ENCODE data around the gene YPEL3.

Gene YPEL3

GRCh38 chr16:30075503-30076275, 20.3 kb downstream of the YPEL3 start, which contains the start of gene PPP4C:
PPP4C (plus strand) TSS chr16:30075994; CDS start chr16:30076378, 384 bp downstream.
- Mint-ChIP-seq H3K4me1 (peaks cover 25% of the 10 kb centered on the region), H3K27ac (peak within 1 kb of the TSS; percentile 96), H3K36me3 (ENCODE audit: low read depth) (peaks cover 57% of the 10 kb centered on the region), H3K27me3 (ENCODE audit: low read depth, poor library complexity) (no peaks in the 10 kb centered on the region), H3K4me3 (peak within 1 kb of the TSS; percentile 93), H3K9me3 (no peaks in the 10 kb centered on the region)
- TF ChIP-seq, protein P1, sequence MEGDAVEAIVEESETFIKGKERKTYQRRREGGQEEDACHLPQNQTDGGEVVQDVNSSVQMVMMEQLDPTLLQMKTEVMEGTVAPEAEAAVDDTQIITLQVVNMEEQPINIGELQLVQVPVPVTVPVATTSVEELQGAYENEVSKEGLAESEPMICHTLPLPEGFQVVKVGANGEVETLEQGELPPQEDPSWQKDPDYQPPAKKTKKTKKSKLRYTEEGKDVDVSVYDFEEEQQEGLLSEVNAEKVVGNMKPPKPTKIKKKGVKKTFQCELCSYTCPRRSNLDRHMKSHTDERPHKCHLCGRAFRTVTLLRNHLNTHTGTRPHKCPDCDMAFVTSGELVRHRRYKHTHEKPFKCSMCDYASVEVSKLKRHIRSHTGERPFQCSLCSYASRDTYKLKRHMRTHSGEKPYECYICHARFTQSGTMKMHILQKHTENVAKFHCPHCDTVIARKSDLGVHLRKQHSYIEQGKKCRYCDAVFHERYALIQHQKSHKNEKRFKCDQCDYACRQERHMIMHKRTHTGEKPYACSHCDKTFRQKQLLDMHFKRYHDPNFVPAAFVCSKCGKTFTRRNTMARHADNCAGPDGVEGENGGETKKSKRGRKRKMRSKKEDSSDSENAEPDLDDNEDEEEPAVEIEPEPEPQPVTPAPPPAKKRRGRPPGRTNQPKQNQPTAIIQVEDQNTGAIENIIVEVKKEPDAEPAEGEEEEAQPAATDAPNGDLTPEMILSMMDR (IDR thresholded peaks at IDR 0.05) = no peak
- DNase-seq = peak; percentile 94

- Mint-ChIP-seq H3K4me3 (peak overlapping the region; percentile 10), H3K36me3 (ENCODE audit: low read depth) (peaks cover 66% of the 10 kb centered on the region), H3K4me1 (peaks cover 39% of the 10 kb centered on the region), H3K27ac (peak overlapping the region; percentile 93), H3K27me3 (ENCODE audit: low read depth, poor library complexity) (no peaks in the 10 kb centered on the region), H3K9me3 (no peaks in the 10 kb centered on the region)
- DNase-seq = no peak
- TF ChIP-seq, protein P1 (IDR thresholded peaks at IDR 0.05) = no peak
These were observed 25.5 kb downstream of the YPEL3 start for GRCh38 chr16:30070490-30070889.

DNA sequence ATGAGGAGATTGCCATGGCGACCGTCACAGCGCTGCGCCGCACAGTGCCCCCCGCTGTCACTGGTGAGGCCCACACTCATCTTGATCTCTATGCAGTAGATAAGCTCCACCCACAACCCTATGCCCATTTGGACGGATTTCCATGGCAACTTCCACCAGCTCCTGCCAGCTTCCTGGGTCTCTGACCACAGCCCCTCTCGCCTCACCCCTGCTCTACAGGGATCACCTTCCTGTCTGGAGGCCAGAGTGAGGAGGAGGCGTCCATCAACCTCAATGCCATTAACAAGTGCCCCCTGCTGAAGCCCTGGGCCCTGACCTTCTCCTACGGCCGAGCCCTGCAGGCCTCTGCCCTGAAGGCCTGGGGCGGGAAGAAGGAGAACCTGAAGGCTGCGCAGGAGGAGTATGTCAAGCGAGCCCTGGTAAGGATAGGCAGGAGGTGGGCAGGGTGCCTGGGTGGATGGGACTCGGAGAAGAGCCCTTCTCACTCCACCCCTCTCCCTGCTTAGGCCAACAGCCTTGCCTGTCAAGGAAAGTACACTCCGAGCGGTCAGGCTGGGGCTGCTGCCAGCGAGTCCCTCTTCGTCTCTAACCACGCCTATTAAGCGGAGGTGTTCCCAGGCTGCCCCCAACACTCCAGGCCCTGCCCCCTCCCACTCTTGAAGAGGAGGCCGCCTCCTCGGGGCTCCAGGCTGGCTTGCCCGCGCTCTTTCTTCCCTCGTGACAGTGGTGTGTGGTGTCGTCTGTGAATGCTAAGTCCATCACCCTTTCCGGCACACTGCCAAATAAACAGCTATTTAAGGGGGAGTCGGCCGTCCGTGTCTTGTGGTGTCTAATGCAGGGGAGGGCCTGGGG, 26.2 kb downstream of the YPEL3 start:
- no peaks in the 10 kb centered on the region for H3K27me3 Mint-ChIP-seq (ENCODE audit: low read depth, poor library complexity)
- H3K4me1 Mint-ChIP-seq = peaks cover 39% of the 10 kb centered on the region
- peaks cover 66% of the 10 kb centered on the region for H3K36me3 Mint-ChIP-seq (ENCODE audit: low read depth)
- no peaks in the 10 kb centered on the region for H3K9me3 Mint-ChIP-seq
- peak overlapping the region; percentile 93 for H3K27ac Mint-ChIP-seq
- no peak for DNase-seq
- TF ChIP-seq, protein P1 (IDR thresholded peaks at IDR 0.05) = no peak
- peak overlapping the region; percentile 68 for H3K4me3 Mint-ChIP-seq

DNA sequence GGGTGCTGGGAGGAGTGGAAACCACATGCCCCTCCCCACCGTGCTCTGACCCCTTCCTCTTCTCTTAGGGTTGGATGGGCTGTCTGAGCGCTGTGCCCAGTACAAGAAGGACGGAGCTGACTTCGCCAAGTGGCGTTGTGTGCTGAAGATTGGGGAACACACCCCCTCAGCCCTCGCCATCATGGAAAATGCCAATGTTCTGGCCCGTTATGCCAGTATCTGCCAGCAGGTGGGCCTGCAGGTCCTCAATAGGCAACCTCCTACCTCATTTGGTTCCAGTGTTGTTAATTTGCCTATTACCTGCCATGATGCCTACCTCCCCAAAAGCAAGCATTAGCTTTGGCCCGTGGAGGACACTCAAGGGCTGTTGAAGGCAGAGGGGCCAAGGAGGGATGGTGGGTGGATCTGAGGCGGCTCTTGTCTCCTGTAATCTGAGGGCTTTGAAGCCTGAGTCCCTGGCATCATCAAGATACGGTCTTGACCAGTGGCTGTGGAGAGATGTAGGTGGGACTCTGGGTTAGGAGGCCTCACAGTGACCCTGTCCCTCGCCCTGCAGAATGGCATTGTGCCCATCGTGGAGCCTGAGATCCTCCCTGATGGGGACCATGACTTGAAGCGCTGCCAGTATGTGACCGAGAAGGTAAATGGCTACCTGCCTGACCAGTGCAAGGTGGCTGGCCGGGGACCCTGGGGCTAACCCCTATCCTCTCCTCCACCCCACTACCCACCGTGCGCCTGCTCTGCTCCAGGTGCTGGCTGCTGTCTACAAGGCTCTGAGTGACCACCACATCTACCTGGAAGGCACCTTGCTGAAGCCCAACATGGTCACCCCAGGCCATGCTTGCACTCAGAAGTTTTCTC, 27.0 kb downstream of the YPEL3 start:
- Mint-ChIP-seq H3K27ac (peak overlapping the region; percentile 93), H3K27me3 (ENCODE audit: low read depth, poor library complexity) (no peaks in the 10 kb centered on the region), H3K4me1 (peaks cover 43% of the 10 kb centered on the region), H3K4me3 (peak overlapping the region; percentile 73), H3K36me3 (ENCODE audit: low read depth) (peaks cover 66% of the 10 kb centered on the region), H3K9me3 (no peaks in the 10 kb centered on the region)
- DNase-seq = no peak
- TF ChIP-seq, protein P1 (IDR thresholded peaks at IDR 0.05) = peak; percentile 54

DNA sequence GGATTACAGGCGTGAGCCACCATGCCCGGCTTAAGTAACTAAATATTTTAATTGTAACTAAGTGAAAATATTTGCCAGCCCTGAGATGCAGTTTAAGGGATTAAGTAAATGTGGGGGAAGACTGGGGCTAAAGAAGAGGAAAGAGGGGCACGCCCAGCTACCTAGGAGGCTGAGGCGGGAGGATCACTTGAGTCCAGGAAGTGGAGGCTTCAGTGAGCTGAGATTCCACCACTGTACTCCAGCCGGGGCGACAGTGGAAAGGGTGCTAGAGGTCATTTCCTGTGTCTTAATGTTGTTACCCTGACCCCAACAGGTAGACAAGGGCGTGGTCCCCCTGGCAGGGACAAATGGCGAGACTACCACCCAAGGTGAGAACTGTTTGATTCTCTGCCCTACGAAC, 27.7 kb downstream of the YPEL3 start:
- H3K27me3 Mint-ChIP-seq (ENCODE audit: low read depth, poor library complexity) = no peaks in the 10 kb centered on the region
- TF ChIP-seq, protein P1 (IDR thresholded peaks at IDR 0.05) = no peak
- H3K27ac Mint-ChIP-seq = peak overlapping the region; percentile 78
- no peaks in the 10 kb centered on the region for H3K9me3 Mint-ChIP-seq
- peak overlapping the region; percentile 73 for H3K4me3 Mint-ChIP-seq
- peaks cover 61% of the 10 kb centered on the region for H3K36me3 Mint-ChIP-seq (ENCODE audit: low read depth)
- no peak for DNase-seq
- peaks cover 50% of the 10 kb centered on the region for H3K4me1 Mint-ChIP-seq

Measured in nephron progenitor cell (in vitro differentiated cells).